Stimulated activated CD8-positive, alpha-beta memory T cell treated with anti-CD3 and anti-CD28 coated beads, Interleukin-12 subunit alpha, Interleukin-12 subunit beta, amount 100 ng/mL, for 1 hour (primary cell): ENCODE measurements around the gene GALNT18.

Experiments used
- DNase-seq: peaks from one replicate; pipeline ENCODE4 v3.0.0-alpha.2; 2020; ENCODE audit warnings: low read depth

GALNT18 gene

GRCh38 chr11:11586465-11586864, 35.3 kb downstream of the GALNT18 start:
- DNase-seq, result no peak

- no peak for DNase-seq
These were observed 36.9 kb downstream of the GALNT18 start for GRCh38 chr11:11584937-11585336.

GRCh38 chr11:11584530-11584810, 37.3 kb downstream of the GALNT18 start:
- no peak for DNase-seq

GRCh38 chr11:11583801-11584529, 37.8 kb downstream of the GALNT18 start:
- DNase-seq, result no peak

GRCh38 chr11:11582011-11582701, 39.6 kb downstream of the GALNT18 start:
- DNase-seq, result no peak

GRCh38 chr11:11581481-11581880, 40.3 kb downstream of the GALNT18 start:
- no peak for DNase-seq

GRCh38 chr11:11580841-11581411, 40.9 kb downstream of the GALNT18 start:
- DNase-seq, result no peak

GRCh38 chr11:11580012-11580411, 41.8 kb downstream of the GALNT18 start:
- DNase-seq, result no peak

- DNase-seq, result no peak
These were observed 42.5 kb downstream of the GALNT18 start for GRCh38 chr11:11579012-11579988.

- DNase-seq, result no peak
These were observed 43.6 kb downstream of the GALNT18 start for GRCh38 chr11:11577932-11578911.

- DNase-seq, result no peak
These were observed 44.5 kb downstream of the GALNT18 start for GRCh38 chr11:11577251-11577855.

GRCh38 chr11:11574373-11575287, 47.2 kb downstream of the GALNT18 start:
- no peak for DNase-seq

- DNase-seq, result no peak
These were observed 49.4 kb downstream of the GALNT18 start for GRCh38 chr11:11572386-11572785.

GRCh38 chr11:11571893-11572292, 49.9 kb downstream of the GALNT18 start:
- no peak for DNase-seq

GRCh38 chr11:11570823-11571222, 51.0 kb downstream of the GALNT18 start:
- no peak for DNase-seq

- no peak for DNase-seq
These were observed 51.8 kb downstream of the GALNT18 start for GRCh38 chr11:11569936-11570491.

- DNase-seq, result no peak
These were observed 53.1 kb downstream of the GALNT18 start for GRCh38 chr11:11568651-11569229.

- no peak for DNase-seq
These were observed 53.7 kb downstream of the GALNT18 start for GRCh38 chr11:11567936-11568650.
